Neural progenitor cell (in vitro differentiated cells): ENCODE data around the gene ZNF79. TPM values are rescaled to one million over a fixed set of nuclear protein-coding genes. Genes with fewer than 3 reads are reported as not detected.

Source experiments
- DNase-seq: peaks from one replicate; pipeline ENCODE4 v3.0.0-alpha.2; 2016; ENCODE audit warnings: low spot score
- H2AFZ ChIP-seq: fragments of 200-600 bp; sonication (generic); replicated peaks from 2 replicates; pipeline ENCODE4 v1.6.1; 2016; ENCODE audit warnings: antibody characterized with exemption
- H3F3A ChIP-seq: fragments of 200-600 bp; sonication (generic); 2 replicates; pipeline ENCODE4 v1.6.1; 2016; ENCODE audit warnings: antibody characterized with exemption, low read depth
- H3K27ac ChIP-seq: fragments of 200-600 bp; sonication (generic); 2 replicates; pipeline ENCODE4 v1.5.1; 2016; ENCODE audit warnings: mild to moderate bottlenecking
- H3K27me3 ChIP-seq: fragments of 200-600 bp; sonication (generic); 2 replicates; pipeline ENCODE4 v1.6.1; 2016; ENCODE audit warnings: mild to moderate bottlenecking, moderate library complexity
- H3K36me3 ChIP-seq: fragments of 200-600 bp; sonication (generic); 2 replicates; pipeline ENCODE4 v1.5.1; 2016
- H3K4me1 ChIP-seq: fragments of 200-600 bp; sonication (generic); 2 replicates; pipeline ENCODE4 v1.6.1; 2016; ENCODE audit warnings: mixed run types
- H3K4me2 ChIP-seq: fragments of 200-600 bp; sonication (generic); 2 replicates; pipeline ENCODE4 v1.6.1; 2016
- H3K4me3 ChIP-seq: fragments of 200-600 bp; sonication (generic); 2 replicates; pipeline ENCODE4 v1.5.1; 2016
- H3K79me2 ChIP-seq: fragments of 200-600 bp; sonication (generic); 2 replicates; pipeline ENCODE4 v1.6.1; 2016; ENCODE audit warnings: low read depth
- H3K9ac ChIP-seq: fragments of 200-600 bp; sonication (generic); 2 replicates; pipeline ENCODE4 v1.6.1; 2016
- H3K9me3 ChIP-seq: fragments of 200-600 bp; sonication (generic); 2 replicates; pipeline ENCODE4 v1.5.1; 2016; ENCODE audit warnings: low read depth
- H4K20me1 ChIP-seq: fragments of 200-600 bp; sonication (generic); 2 replicates; pipeline ENCODE4 v1.6.1; 2016; ENCODE audit warnings: low read depth
- H3K27ac Mint-ChIP-seq: 3 replicates; pipeline ENCODE4 v1.8.0; 2021; ENCODE audit warnings: mixed read lengths
- H3K27me3 Mint-ChIP-seq: 2 replicates; pipeline ENCODE4 v1.8.0; 2022; ENCODE audit warnings: low read depth, mild to moderate bottlenecking, inconsistent platforms, moderate library complexity, mixed read lengths; ENCODE audit not compliant: insufficient read depth
- H3K36me3 Mint-ChIP-seq: 3 replicates; pipeline ENCODE4 v1.8.0; 2021; ENCODE audit warnings: mixed read lengths
- H3K4me1 Mint-ChIP-seq: 3 replicates; pipeline ENCODE4 v1.8.0; 2021; ENCODE audit warnings: mixed read lengths
- H3K4me3 Mint-ChIP-seq: 3 replicates; pipeline ENCODE4 v1.8.0; 2021; ENCODE audit warnings: mild to moderate bottlenecking, moderate library complexity, mixed read lengths
- H3K9me3 Mint-ChIP-seq: 3 replicates; pipeline ENCODE4 v1.8.0; 2020; ENCODE audit warnings: mixed read lengths
- EZH2 ChIP-seq: fragments of 200-600 bp; sonication (generic); IDR thresholded peaks from 2 replicates; pipeline ENCODE4 v1.6.1; 2017; ENCODE audit warnings: antibody characterized with exemption, mild to moderate bottlenecking, moderate library complexity
- EZH2phosphoT487 ChIP-seq: fragments of 200-600 bp; sonication (generic); IDR thresholded peaks from 2 replicates; pipeline ENCODE4 v1.6.1; 2017; ENCODE audit warnings: antibody characterized with exemption
- total RNA-seq: library from RNA; depleted of rRNA; stranded (reverse); fragments of >200 nt; gene quantifications from 2 replicates; pipeline ENCODE4 v1.2.3, GENCODE V29; 2015; ENCODE audit warnings: low replicate concordance
- TF ChIP-seq, protein P1 (sequence below): fragments of 200-600 bp; sonication (generic); IDR thresholded peaks from 2 replicates; pipeline ENCODE4 v1.5.1; 2017; ENCODE audit warnings: antibody characterized with exemption, mild to moderate bottlenecking

ZNF79 gene
- total RNA-seq, 1 donor from 2014 or later = 6.7 TPM

DNA sequence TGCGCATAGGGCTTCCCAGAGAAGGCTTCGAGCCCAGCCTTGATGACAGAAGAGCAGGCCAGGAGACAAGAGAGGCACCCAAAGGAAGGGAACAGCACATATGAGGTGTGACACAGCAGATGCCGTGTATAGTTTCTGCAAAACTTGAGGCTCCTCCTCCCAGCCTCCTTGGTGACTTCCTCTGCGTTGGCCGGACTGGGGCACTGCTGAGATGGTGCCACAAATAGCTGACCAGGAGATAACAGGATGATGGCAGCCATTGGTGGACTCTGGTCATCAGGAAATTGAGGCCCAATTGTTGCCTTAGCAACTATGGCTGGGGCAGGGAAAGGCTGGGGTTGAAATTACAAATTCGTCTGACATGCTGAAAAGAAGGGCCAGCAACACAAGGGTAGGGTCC is 4.8 kb upstream of the ZNF79 start:
- H3K27ac ChIP-seq = no peak overlapping the region
- no peaks in the 10 kb centered on the region for H3K9me3 ChIP-seq
- H3K27me3 Mint-ChIP-seq = peaks cover 10% of the 10 kb centered on the region
- H3K4me3 Mint-ChIP-seq = no peak overlapping the region
- H3K36me3 ChIP-seq = no peaks in the 10 kb centered on the region
- H2AFZ ChIP-seq = no peak overlapping the region
- peaks cover 14% of the 10 kb centered on the region for H3K4me1 ChIP-seq
- H3K27ac Mint-ChIP-seq = no peak overlapping the region
- H3F3A ChIP-seq = no peaks in the 10 kb centered on the region
- H3K4me3 ChIP-seq = no peak overlapping the region
- no peaks in the 10 kb centered on the region for H3K9me3 Mint-ChIP-seq
- DNase-seq = no peak
- no peak for TF ChIP-seq EZH2phosphoT487
- no peak for TF ChIP-seq EZH2
- TF ChIP-seq, protein P1, sequence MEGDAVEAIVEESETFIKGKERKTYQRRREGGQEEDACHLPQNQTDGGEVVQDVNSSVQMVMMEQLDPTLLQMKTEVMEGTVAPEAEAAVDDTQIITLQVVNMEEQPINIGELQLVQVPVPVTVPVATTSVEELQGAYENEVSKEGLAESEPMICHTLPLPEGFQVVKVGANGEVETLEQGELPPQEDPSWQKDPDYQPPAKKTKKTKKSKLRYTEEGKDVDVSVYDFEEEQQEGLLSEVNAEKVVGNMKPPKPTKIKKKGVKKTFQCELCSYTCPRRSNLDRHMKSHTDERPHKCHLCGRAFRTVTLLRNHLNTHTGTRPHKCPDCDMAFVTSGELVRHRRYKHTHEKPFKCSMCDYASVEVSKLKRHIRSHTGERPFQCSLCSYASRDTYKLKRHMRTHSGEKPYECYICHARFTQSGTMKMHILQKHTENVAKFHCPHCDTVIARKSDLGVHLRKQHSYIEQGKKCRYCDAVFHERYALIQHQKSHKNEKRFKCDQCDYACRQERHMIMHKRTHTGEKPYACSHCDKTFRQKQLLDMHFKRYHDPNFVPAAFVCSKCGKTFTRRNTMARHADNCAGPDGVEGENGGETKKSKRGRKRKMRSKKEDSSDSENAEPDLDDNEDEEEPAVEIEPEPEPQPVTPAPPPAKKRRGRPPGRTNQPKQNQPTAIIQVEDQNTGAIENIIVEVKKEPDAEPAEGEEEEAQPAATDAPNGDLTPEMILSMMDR = no peak
- H3K4me2 ChIP-seq = no peak overlapping the region
- H4K20me1 ChIP-seq = no peaks in the 10 kb centered on the region
- H3K9ac ChIP-seq = no peak overlapping the region
- H3K4me1 Mint-ChIP-seq = peaks cover 19% of the 10 kb centered on the region
- H3K27me3 ChIP-seq = no peaks in the 10 kb centered on the region
- H3K79me2 ChIP-seq = peaks cover 19% of the 10 kb centered on the region
- H3K36me3 Mint-ChIP-seq = peaks cover 2% of the 10 kb centered on the region

DNA sequence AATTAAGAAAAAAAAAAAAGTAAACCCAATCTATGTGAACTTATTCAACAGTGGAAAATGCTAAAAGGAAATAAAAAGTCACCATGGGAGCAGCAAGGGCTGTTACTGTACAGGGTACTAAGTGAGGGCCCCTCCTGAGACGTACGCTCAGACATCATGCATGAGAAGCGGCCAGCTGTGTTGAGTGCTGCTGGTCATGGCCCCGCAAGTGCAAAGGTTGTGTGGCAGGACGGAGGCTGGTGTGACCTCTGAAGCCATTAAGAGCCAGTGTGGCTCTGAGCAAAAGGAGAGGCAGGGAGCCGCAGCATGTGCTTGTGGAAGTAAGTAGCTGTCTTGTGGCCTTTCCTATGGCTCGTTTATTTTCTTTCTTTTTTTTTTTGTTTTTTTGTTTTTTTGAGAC is 3.1 kb upstream of the ZNF79 start:
- Histone ChIP-seq H3K4me1 (peaks cover 19% of the 10 kb centered on the region), H3K36me3 (no peaks in the 10 kb centered on the region), H4K20me1 (no peaks in the 10 kb centered on the region), H3K9me3 (no peaks in the 10 kb centered on the region), H2AFZ (no peak overlapping the region), H3F3A (no peaks in the 10 kb centered on the region), H3K4me2 (no peak overlapping the region), H3K9ac (no peak overlapping the region), H3K79me2 (peaks cover 36% of the 10 kb centered on the region), H3K27ac (no peak overlapping the region), H3K4me3 (no peak overlapping the region), H3K27me3 (no peaks in the 10 kb centered on the region)
- no peaks in the 10 kb centered on the region for H3K9me3 Mint-ChIP-seq
- no peak for DNase-seq
- H3K4me3 Mint-ChIP-seq = peak overlapping the region; percentile 46
- peaks cover 34% of the 10 kb centered on the region for H3K4me1 Mint-ChIP-seq
- H3K36me3 Mint-ChIP-seq = peaks cover 2% of the 10 kb centered on the region
- TF ChIP-seq, protein P1 = no peak
- TF ChIP-seq EZH2phosphoT487 = no peak
- peaks cover 10% of the 10 kb centered on the region for H3K27me3 Mint-ChIP-seq
- no peak overlapping the region for H3K27ac Mint-ChIP-seq

DNA sequence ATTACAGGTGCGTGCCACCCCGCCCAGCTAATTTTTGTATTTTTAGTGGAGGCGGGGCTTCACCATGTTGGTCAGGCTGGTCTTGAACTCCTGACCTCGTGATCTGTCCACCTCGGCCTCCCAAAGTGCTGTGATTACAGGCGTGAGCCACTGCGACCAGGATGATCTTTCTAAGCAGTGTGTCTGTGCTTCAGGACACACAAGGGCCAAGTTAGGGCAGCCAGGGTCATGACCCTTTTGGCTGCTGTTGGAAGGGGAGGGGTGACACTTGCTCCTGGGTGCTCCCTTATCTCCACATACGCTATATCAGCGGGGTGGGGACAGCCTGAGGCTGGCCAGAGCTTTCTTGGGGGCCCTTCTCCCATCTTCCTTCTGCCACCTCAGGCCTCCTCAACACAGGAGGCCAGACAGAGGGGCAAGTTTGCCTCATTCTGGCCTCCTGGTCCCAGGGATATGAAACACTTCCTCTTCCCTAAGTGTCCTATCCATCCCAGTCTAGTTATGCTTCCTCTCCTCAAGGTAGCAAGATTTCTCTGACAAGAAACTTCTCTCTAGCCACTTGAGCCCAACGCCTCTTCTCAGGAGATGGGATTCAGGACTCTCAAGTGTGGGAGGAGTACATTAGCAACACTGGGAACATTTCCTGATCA is 1.9 kb upstream of the ZNF79 start:
- Histone ChIP-seq H3K4me1 (peaks cover 19% of the 10 kb centered on the region), H3K79me2 (peaks cover 48% of the 10 kb centered on the region), H3K36me3 (no peaks in the 10 kb centered on the region), H2AFZ (no peak overlapping the region), H4K20me1 (no peaks in the 10 kb centered on the region), H3K9me3 (no peaks in the 10 kb centered on the region), H3K27ac (no peak overlapping the region), H3F3A (no peaks in the 10 kb centered on the region), H3K4me2 (peak overlapping the region; percentile 88), H3K4me3 (peak overlapping the region; percentile 92), H3K27me3 (no peaks in the 10 kb centered on the region), H3K9ac (peak overlapping the region; percentile 77)
- DNase-seq = no peak
- Mint-ChIP-seq H3K27ac (no peak overlapping the region), H3K36me3 (peaks cover 2% of the 10 kb centered on the region), H3K9me3 (no peaks in the 10 kb centered on the region), H3K27me3 (peaks cover 7% of the 10 kb centered on the region), H3K4me1 (peaks cover 40% of the 10 kb centered on the region), H3K4me3 (peak overlapping the region; percentile 100)
- TF ChIP-seq EZH2phosphoT487 (no peak), EZH2 (no peak)
- TF ChIP-seq, protein P1 = no peak
